NCI-H524 (cell line): ENCODE data around the gene ZNF397.
"Not testable (repeated sequence)": the region's sequence is repeated elsewhere in the genome, so short reads cannot be mapped to it uniquely, and the experiment has no call there.

Experiments
- DNase-seq, 2 experiments: peaks; one replicate each; lab custom pipeline; 2025; lab: John Stamatoyannopoulos, UW

Gene ZNF397

GRCh38 chr18:35240664-35241447 is at the start of gene ZNF397:
Gene ZNF397 (plus strand): TSS chr18:35241034. CDS start chr18:35242471, 1,437 bp downstream.
- peak; percentile 92 to 96 for DNase-seq

- no peak for DNase-seq
These were observed 49.2 kb upstream of the ZNF397 start for GRCh38 chr18:35191698-35192025.

GRCh38 chr18:35192415-35192814 is 48.4 kb upstream of the ZNF397 start:
- DNase-seq, result peak; percentile 86 to 97

GRCh38 chr18:35193316-35193715 is 47.5 kb upstream of the ZNF397 start:
- no peak for DNase-seq

- no peak for DNase-seq
These were observed 43.5 kb upstream of the ZNF397 start for GRCh38 chr18:35197296-35197695.

GRCh38 chr18:35201256-35201931 is 39.4 kb upstream of the ZNF397 start:
- DNase-seq, result peak; percentile 97 to 98

GRCh38 chr18:35203067-35203466 is 37.8 kb upstream of the ZNF397 start:
- DNase-seq, result peak in 1 of 2 experiments; percentile 64

GRCh38 chr18:35205199-35205712 is 35.6 kb upstream of the ZNF397 start:
- DNase-seq, result no peak

- DNase-seq, result not testable (repeated sequence)
These were observed 34.9 kb upstream of the ZNF397 start for GRCh38 chr18:35205746-35206458.

GRCh38 chr18:35215026-35215425 is 25.8 kb upstream of the ZNF397 start:
- DNase-seq, result no peak

- not testable (repeated sequence) for DNase-seq
These were observed 24.2 kb upstream of the ZNF397 start for GRCh38 chr18:35216611-35217010.

GRCh38 chr18:35219331-35219730 is 21.5 kb upstream of the ZNF397 start:
- DNase-seq, result not testable (repeated sequence)

- DNase-seq, result no peak
These were observed 20.4 kb upstream of the ZNF397 start for GRCh38 chr18:35220424-35220823.

GRCh38 chr18:35223797-35224196 is 17.0 kb upstream of the ZNF397 start:
- DNase-seq, result no peak

GRCh38 chr18:35227254-35227653 is 13.6 kb upstream of the ZNF397 start:
- DNase-seq, result no peak

GRCh38 chr18:35231052-35231451 is 9.8 kb upstream of the ZNF397 start:
- DNase-seq, result peak; percentile 55 to 66

GRCh38 chr18:35236571-35237363 is 4.1 kb upstream of the ZNF397 start:
- DNase-seq, result no peak

GRCh38 chr18:35239314-35239713 is 1.5 kb upstream of the ZNF397 start:
- peak in 1 of 2 experiments; percentile 36 for DNase-seq

- no peak for DNase-seq
These were observed 592 bp downstream of the ZNF397 start for GRCh38 chr18:35241448-35241804.

- no peak for DNase-seq
These were observed 1.6 kb downstream of the ZNF397 start for GRCh38 chr18:35242426-35242825.

GRCh38 chr18:35244671-35245070 is 3.8 kb downstream of the ZNF397 start:
- no peak for DNase-seq
